ENCODE measurements around the gene VAPA.

GRCh38 chr18:9950289-9951016, 36.6 kb downstream of the VAPA start:
- no peak for TF ChIP-seq CTCF (IDR thresholded peaks at IDR 0.05)
- TF ChIP-seq ZFX (IDR thresholded peaks at IDR 0.05; ENCODE audit: borderline replicate concordance) = no peak

Measured in 22Rv1 (cell line).